ENCODE data around the gene GP2. TPM values are rescaled to one million over a fixed set of nuclear protein-coding genes. Genes with fewer than 3 reads are reported as not detected.

The GP2 gene
- polyA plus RNA-seq, 2 of the 4 experiments (the other 2 are of a cell fraction) = not detected

GRCh38 chr16:20260215-20261009, 66.9 kb downstream of the GP2 start:
- Histone ChIP-seq H3K9me3 (no peaks in the 10 kb centered on the region), H3K4me3 (no peak overlapping the region), H3K4me1 (no peaks in the 10 kb centered on the region), H3K4me2 (no peak overlapping the region), H3K27ac (no peak overlapping the region)
- ATAC-seq = no peak
- ChIA-PET POLR2A (no interaction called here), CTCF (no interaction called here)
- TF ChIP-seq RAD21 (conservative IDR thresholded peaks at IDR 0.05 in 1 of 2, IDR thresholded peaks at IDR 0.05 in 1 of 2) = no peak
- TF ChIP-seq ESRRA (IDR thresholded peaks at IDR 0.05; ENCODE audit: borderline replicate concordance, low read length) = no peak
- TF ChIP-seq RARB (CRISPR knock-in tag; IDR thresholded peaks at IDR 0.05) = no peak
- TF ChIP-seq BCL3 (IDR thresholded peaks at IDR 0.05) = no peak
- TF ChIP-seq E2F6 (IDR thresholded peaks at IDR 0.05; ENCODE audit: borderline replicate concordance, low read depth) = no peak
- TF ChIP-seq ELK1 (IDR thresholded peaks at IDR 0.05; ENCODE audit: low read depth, low read length) = no peak
- TF ChIP-seq TFCP2L1 (CRISPR knock-in tag; IDR thresholded peaks at IDR 0.05) = no peak
- TF ChIP-seq REST (IDR thresholded peaks at IDR 0.05) = no peak
- FAIRE-seq = no peak
- no peak for DNase-seq (ENCODE audit: low read depth in 1 of 2, low spot score in 1 of 2)
- 41% methylated on average over 11 of the region's 11 CpGs for WGBS (ENCODE audit: missing lambda C conversion rate)

Other genes starting within 250 kb of the GP2 start
- gene UMOD, start 25.2 kb upstream of the GP2 start, polyA plus RNA-seq (2011; rRNA removed) = not detected in 2 replicates
- not detected in 3 replicates for gene UMOD, start 25.2 kb upstream of the GP2 start, polyA plus RNA-seq (2017; fragmentation: RNase III; extraction: RNeasy Plus Mini Kit Qiagen cat#74134 plus additional on column Dnase treatment)
- not detected in 2 replicates for gene PDILT, start 77.2 kb upstream of the GP2 start, polyA plus RNA-seq (2011; rRNA removed)
- not detected in 3 replicates for gene PDILT, start 77.2 kb upstream of the GP2 start, polyA plus RNA-seq (2017; fragmentation: RNase III; extraction: RNeasy Plus Mini Kit Qiagen cat#74134 plus additional on column Dnase treatment)
- gene ACSM5, start 82.0 kb upstream of the GP2 start, polyA plus RNA-seq (2011; rRNA removed) = not detected in 2 replicates
- gene ACSM5, start 82.0 kb upstream of the GP2 start, polyA plus RNA-seq (2017; fragmentation: RNase III; extraction: RNeasy Plus Mini Kit Qiagen cat#74134 plus additional on column Dnase treatment) = not detected in 3 replicates
- gene ACSM2A, start 124.0 kb upstream of the GP2 start, polyA plus RNA-seq (2011; rRNA removed) = not detected in 2 replicates
- gene ACSM2A, start 124.0 kb upstream of the GP2 start, polyA plus RNA-seq (2017; fragmentation: RNase III; extraction: RNeasy Plus Mini Kit Qiagen cat#74134 plus additional on column Dnase treatment) = not detected in 3 replicates
- not detected in 2 replicates for gene ACSM2B, start 248.9 kb upstream of the GP2 start, polyA plus RNA-seq (2011; rRNA removed)
- not detected in 3 replicates for gene ACSM2B, start 248.9 kb upstream of the GP2 start, polyA plus RNA-seq (2017; fragmentation: RNase III; extraction: RNeasy Plus Mini Kit Qiagen cat#74134 plus additional on column Dnase treatment)

All from A549 (cell line).